OCI-LY7 (cell line): ENCODE measurements around the gene SCN1B. TPM values are rescaled to one million over a fixed set of nuclear protein-coding genes. Genes with fewer than 3 reads are reported as not detected.

Experiments used
- BruUV-seq: library from RNA; stranded (reverse); fragments of 400-500 nt; replicated peaks from 2 replicates; lab custom pipeline; 2021; lab: Mats Ljungman, UMichigan
- CTCF ChIA-PET: fragments of 300-600 bp; sonication (Branson Sonifier 250); formaldehyde crosslinking; loops from one replicate; lab custom pipeline; 2022; ENCODE audit warnings: antibody characterized with exemption; ENCODE audit not compliant: unreplicated experiment; lab: Charles Lee
- POLR2A ChIA-PET: fragments of 300-600 bp; sonication (Branson Sonifier 250); formaldehyde crosslinking; loops from one replicate; lab custom pipeline; 2022; ENCODE audit warnings: antibody characterized with exemption; lab: Charles Lee
- DNase-seq: peaks from one replicate; pipeline ENCODE4 v3.0.0-alpha.2; 2015; ENCODE audit warnings: low spot score
- H2AFZ ChIP-seq: fragments of 200-600 bp; sonication (generic), shearing (Covaris generic); 2 replicates; pipeline ENCODE4 v1.6.1; 2014; ENCODE audit warnings: mild to moderate bottlenecking, antibody characterized with exemption, low read length, moderate library complexity
- H3K27ac ChIP-seq: fragments of 200-600 bp; sonication (generic); 2 replicates; pipeline ENCODE4 v1.5.1; 2014; ENCODE audit warnings: mixed run types, low read depth, mild to moderate bottlenecking, moderate library complexity, low read length, inconsistent platforms; ENCODE audit not compliant: poor library complexity, severe bottlenecking
- H3K36me3 ChIP-seq: fragments of 200-600 bp; sonication (generic); 2 replicates; pipeline ENCODE4 v1.6.1; 2014; ENCODE audit warnings: mild to moderate bottlenecking, antibody characterized with exemption, low read length, moderate library complexity, mixed read lengths; ENCODE audit not compliant: insufficient read depth
- H3K4me1 ChIP-seq: fragments of 200-600 bp; sonication (generic); 2 replicates; pipeline ENCODE4 v1.5.1; 2014; ENCODE audit warnings: mild to moderate bottlenecking, low read length; ENCODE audit not compliant: insufficient read depth, poor library complexity, severe bottlenecking
- H3K4me2 ChIP-seq: fragments of 200-600 bp; sonication (generic); 2 replicates; pipeline ENCODE4 v1.6.1; 2014; ENCODE audit warnings: mild to moderate bottlenecking, low read length
- H3K4me3 ChIP-seq: fragments of 200-600 bp; sonication (generic); 2 replicates; pipeline ENCODE4 v1.5.1; 2014; ENCODE audit warnings: mild to moderate bottlenecking, low read depth, low read length; ENCODE audit not compliant: poor library complexity, severe bottlenecking
- H3K79me2 ChIP-seq: fragments of 200-600 bp; sonication (generic); 2 replicates; pipeline ENCODE4 v1.6.1; 2016; ENCODE audit warnings: low read depth, mild to moderate bottlenecking, low read length, moderate library complexity, mixed read lengths; ENCODE audit not compliant: insufficient read depth
- H3K9me2 ChIP-seq: fragments of 200-600 bp; sonication (generic); 2 replicates; pipeline ENCODE4 v1.6.1; 2016; ENCODE audit warnings: mild to moderate bottlenecking, low read length, mixed read lengths; ENCODE audit not compliant: insufficient read depth
- H3K9me3 ChIP-seq: fragments of 200-600 bp; sonication (generic); 2 replicates; pipeline ENCODE4 v1.6.1; 2014; ENCODE audit warnings: mild to moderate bottlenecking, mixed run types, low read length, mixed read lengths
- H4K20me1 ChIP-seq: fragments of 200-600 bp; sonication (generic); 2 replicates; pipeline ENCODE4 v1.6.1; 2014; ENCODE audit warnings: mild to moderate bottlenecking, antibody characterized with exemption, low read length, moderate library complexity, mixed read lengths; ENCODE audit not compliant: insufficient read depth
- CTCF ChIP-seq: fragments of 200-600 bp; sonication (generic); conservative IDR thresholded peaks from 2 replicates; pipeline ENCODE4 v1.5.1; 2014; ENCODE audit warnings: mild to moderate bottlenecking, antibody characterized with exemption, low read length, moderate library complexity, mixed read lengths
- EZH2phosphoT487 ChIP-seq: fragments of 200-600 bp; sonication (generic); IDR thresholded peaks from 2 replicates; pipeline ENCODE4 v1.6.1; 2018; ENCODE audit warnings: low read depth, borderline replicate concordance, mild to moderate bottlenecking, mixed run types, antibody characterized with exemption, low read length, moderate library complexity, mixed read lengths
- intact Hi-C: fragments of 100-400 bp; cut with micrococcal nuclease; formaldehyde crosslinking; loops from one replicate; pipeline ENCODE4 v1.10.0; 2022; ENCODE audit not compliant: unreplicated experiment
- total RNA-seq, 2 experiments: library from RNA; depleted of rRNA in 1 of 2; stranded (reverse); fragments of >200 nt in 1 of 2; shearing (Covaris generic) in 1 of 2; gene quantifications; 2 replicates each; pipeline ENCODE4 v1.2.3, GENCODE V29; 2014 to 2022

SCN1B gene
- total RNA-seq, 2 experiments from 2014 or later, result 0.41 to 3.1 TPM

GRCh38 chr19:35038623-35039512 is 8.6 kb downstream of the SCN1B start:
- Histone ChIP-seq H3K4me1 (peaks cover 8% of the 10 kb centered on the region), H3K27ac (no peak overlapping the region), H3K9me3 (no peaks in the 10 kb centered on the region), H3K4me2 (no peak overlapping the region), H4K20me1 (no peaks in the 10 kb centered on the region), H3K4me3 (no peak overlapping the region), H3K79me2 (no peaks in the 10 kb centered on the region), H2AFZ (no peak overlapping the region), H3K9me2 (no peaks in the 10 kb centered on the region), H3K36me3 (no peaks in the 10 kb centered on the region)
- POLR2A ChIA-PET, result no interaction called here
- no peak for DNase-seq
- TF ChIP-seq CTCF (no peak), EZH2phosphoT487 (no peak)
- no TSS peak for BruUV-seq
- intact Hi-C loops, result no loop called here
- CTCF ChIA-PET, result interaction anchor here (0.6 kb wide), 1 partner anchor 67 kb away, joined by 3 read pairs; no protein-coding TSS in a partner anchor

DNA sequence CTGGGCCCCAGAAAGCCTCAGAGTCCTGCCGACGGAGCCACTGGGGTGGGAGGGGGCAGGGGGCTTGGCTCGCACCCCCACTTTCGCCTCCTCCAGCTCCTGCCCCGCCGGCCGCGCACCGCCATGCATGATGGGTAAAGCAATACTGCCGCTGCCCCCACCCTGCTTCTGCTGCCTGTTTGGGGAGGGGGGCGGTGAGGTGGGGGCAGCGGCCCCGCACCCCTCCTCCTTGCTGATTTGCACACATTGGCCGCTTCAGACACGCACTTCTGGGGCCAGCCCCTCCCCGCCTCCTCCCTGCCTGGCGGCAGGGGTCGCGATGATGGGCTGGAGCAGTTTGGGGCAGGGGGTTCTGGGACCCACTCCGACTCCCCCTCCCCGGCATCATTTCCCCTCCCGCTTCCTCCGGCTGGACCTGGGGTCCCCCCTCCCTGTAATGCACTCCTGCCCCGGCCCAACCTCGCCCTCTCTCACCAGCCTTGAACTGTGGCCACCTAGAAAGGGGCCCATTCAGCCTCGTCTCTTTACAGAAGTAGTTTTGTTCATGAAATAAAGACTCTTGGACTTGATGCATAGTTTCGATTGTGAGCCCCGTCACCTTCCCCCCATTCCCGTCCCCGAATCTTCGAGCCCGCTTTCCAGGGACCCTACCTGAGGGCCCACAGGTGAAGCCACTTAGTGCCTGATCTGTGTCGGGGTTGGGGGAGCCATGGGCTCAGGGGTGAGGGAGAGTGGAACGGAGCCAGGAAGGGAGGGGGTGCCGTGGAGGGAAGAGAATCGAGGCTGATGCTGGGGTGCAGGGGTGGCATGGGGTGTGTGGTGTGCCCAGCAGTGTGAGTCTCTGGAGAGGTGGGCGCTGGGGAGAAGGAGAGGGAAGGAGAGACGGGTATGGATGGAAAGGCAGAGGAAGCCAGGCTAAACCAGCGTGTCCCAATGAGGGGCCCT is 9.9 kb downstream of the SCN1B start:
- no peak overlapping the region for H3K4me3 ChIP-seq
- H2AFZ ChIP-seq, result no peak overlapping the region
- POLR2A ChIA-PET, result no interaction called here
- H3K36me3 ChIP-seq, result no peaks in the 10 kb centered on the region
- no TSS peak for BruUV-seq
- H3K79me2 ChIP-seq, result no peaks in the 10 kb centered on the region
- no peaks in the 10 kb centered on the region for H3K9me2 ChIP-seq
- H3K9me3 ChIP-seq, result no peaks in the 10 kb centered on the region
- TF ChIP-seq EZH2phosphoT487 (no peak), CTCF (no peak)
- no peaks in the 10 kb centered on the region for H4K20me1 ChIP-seq
- intact Hi-C loops, result no loop called here
- no peak overlapping the region for H3K27ac ChIP-seq
- H3K4me2 ChIP-seq, result peak overlapping the region; percentile 11; the same call in 1 of the 2 replicates
- CTCF ChIA-PET, result no interaction called here
- H3K4me1 ChIP-seq, result peaks cover 9% of the 10 kb centered on the region
- no peak for DNase-seq
